ENCODE measurements around the gene GRK2.
"Not testable (repeated sequence)": the region's sequence is repeated elsewhere in the genome, so short reads cannot be mapped to it uniquely, and the experiment has no call there.

Gene GRK2

GRCh38 chr11:67266449-67267187 is at the start of gene GRK2:
TSS of gene GRK2 (plus strand) at chr11:67266473. CDS start at chr11:67266700, 227 bp downstream.
- peak; percentile 64 for DNase-seq

- DNase-seq: no peak
Observed at GRCh38 chr11:67227726-67228125, 38.5 kb upstream of the GRK2 start.

- DNase-seq: no peak
Observed at GRCh38 chr11:67230406-67230805, 35.9 kb upstream of the GRK2 start.

GRCh38 chr11:67230886-67231285 is 35.4 kb upstream of the GRK2 start:
- DNase-seq: no peak

GRCh38 chr11:67233584-67234190 is 32.6 kb upstream of the GRK2 start:
- DNase-seq: no peak

- DNase-seq: not testable (repeated sequence)
Observed at GRCh38 chr11:67234571-67234970, 31.7 kb upstream of the GRK2 start.

GRCh38 chr11:67237574-67237973 is 28.7 kb upstream of the GRK2 start:
- DNase-seq: no peak

GRCh38 chr11:67238894-67239782 is 27.1 kb upstream of the GRK2 start:
- no peak for DNase-seq

- peak; percentile 96 for DNase-seq
Observed at GRCh38 chr11:67239783-67240575, 26.3 kb upstream of the GRK2 start.

- peak; percentile 81 for DNase-seq
Observed at GRCh38 chr11:67240576-67241389, 25.5 kb upstream of the GRK2 start.

- DNase-seq: no peak
Observed at GRCh38 chr11:67242548-67242947, 23.7 kb upstream of the GRK2 start.

GRCh38 chr11:67243051-67243450 is 23.2 kb upstream of the GRK2 start:
- DNase-seq: no peak

- DNase-seq: no peak
Observed at GRCh38 chr11:67245046-67245445, 21.2 kb upstream of the GRK2 start.

- no peak for DNase-seq
Observed at GRCh38 chr11:67247946-67248550, 18.2 kb upstream of the GRK2 start.

- no peak for DNase-seq
Observed at GRCh38 chr11:67248653-67249052, 17.6 kb upstream of the GRK2 start.

- DNase-seq: no peak
Observed at GRCh38 chr11:67250059-67251043, 15.9 kb upstream of the GRK2 start.

- DNase-seq: no peak
Observed at GRCh38 chr11:67251841-67252240, 14.4 kb upstream of the GRK2 start.

- peak; percentile 31 for DNase-seq
Observed at GRCh38 chr11:67252831-67253239, 13.4 kb upstream of the GRK2 start.

- DNase-seq: no peak
Observed at GRCh38 chr11:67253872-67254624, 12.2 kb upstream of the GRK2 start.
